Activated CD4-positive, alpha-beta T cell treated with anti-CD3 and anti-CD28 coated beads, Interleukin-2, amount 10 ng/mL, durations not matched to agents 24 days and 14 days (primary cell): ENCODE measurements around the gene PRR9. TPM values are rescaled to one million over a fixed set of nuclear protein-coding genes. Genes with fewer than 3 reads are reported as not detected.

Experiments used
- DNase-seq: peaks from one replicate; pipeline ENCODE4 v3.0.0; 2022
- H3K27ac Mint-ChIP-seq: one replicate; pipeline ENCODE4 v1.8.0; 2022; ENCODE audit warnings: mild to moderate bottlenecking, mixed read lengths
- H3K27me3 Mint-ChIP-seq: one replicate; pipeline ENCODE4 v1.8.0; 2022; ENCODE audit warnings: mixed read lengths
- H3K36me3 Mint-ChIP-seq: one replicate; pipeline ENCODE4 v1.8.0; 2022; ENCODE audit warnings: low read depth, mild to moderate bottlenecking, mixed read lengths
- H3K4me1 Mint-ChIP-seq: one replicate; pipeline ENCODE4 v1.8.0; 2021; ENCODE audit warnings: mixed read lengths
- H3K4me3 Mint-ChIP-seq: one replicate; pipeline ENCODE4 v1.8.0; 2022; ENCODE audit warnings: mild to moderate bottlenecking, moderate library complexity, mixed read lengths
- H3K9me3 Mint-ChIP-seq: one replicate; pipeline ENCODE4 v1.8.0; 2021; ENCODE audit warnings: mixed read lengths
- intact Hi-C: fragments of 100-400 bp; cut with micrococcal nuclease; formaldehyde crosslinking; loops from one replicate; pipeline ENCODE4 v1.15.1; 2023
- total RNA-seq: library from RNA; stranded (reverse); gene quantifications from 2 replicates; pipeline ENCODE4 v1.2.3, GENCODE V29; 2022

Gene PRR9
- total RNA-seq, 1 donor from 2014 or later, result not detected

DNA sequence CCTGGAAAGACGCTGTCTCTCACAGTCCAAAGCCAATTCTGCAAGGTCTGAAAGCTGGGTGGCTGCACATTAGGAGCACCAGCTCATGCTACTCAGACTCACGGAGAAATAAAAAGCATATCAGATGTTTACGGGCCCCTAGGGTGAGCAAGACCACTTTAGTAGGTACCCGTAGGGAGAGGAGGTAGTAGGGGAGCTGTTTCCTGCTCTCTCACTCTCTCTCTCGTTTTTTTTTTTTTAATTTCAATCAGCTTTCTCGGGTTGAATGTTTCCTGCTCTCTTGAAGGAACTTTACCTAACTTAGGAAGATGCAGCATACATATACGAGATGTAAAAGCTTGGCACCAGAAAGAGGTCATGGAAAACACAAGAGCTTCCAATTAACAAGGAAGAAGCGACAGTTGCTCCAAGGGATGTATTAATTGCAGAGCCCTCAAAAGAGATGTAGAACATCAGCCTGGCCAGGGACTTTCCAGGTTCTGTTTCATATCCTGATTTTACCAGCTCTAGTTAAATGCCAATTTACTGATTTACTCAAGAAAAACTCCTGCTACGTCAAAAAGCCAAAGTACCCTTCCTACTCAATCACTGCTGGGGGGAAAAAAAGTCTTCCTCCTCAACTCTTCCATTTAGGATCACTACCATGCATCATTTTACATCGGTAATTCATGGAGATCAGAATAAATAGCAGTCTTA, 45.2 kb downstream of the PRR9 start:
- Mint-ChIP-seq H3K4me1 (peaks cover 18% of the 10 kb centered on the region), H3K4me3 (peak overlapping the region; percentile 9), H3K27ac (no peak overlapping the region), H3K27me3 (peaks cover 80% of the 10 kb centered on the region), H3K9me3 (no peaks in the 10 kb centered on the region), H3K36me3 (peaks cover 3% of the 10 kb centered on the region)
- DNase-seq, result no peak
- intact Hi-C loops, result no loop called here

DNA sequence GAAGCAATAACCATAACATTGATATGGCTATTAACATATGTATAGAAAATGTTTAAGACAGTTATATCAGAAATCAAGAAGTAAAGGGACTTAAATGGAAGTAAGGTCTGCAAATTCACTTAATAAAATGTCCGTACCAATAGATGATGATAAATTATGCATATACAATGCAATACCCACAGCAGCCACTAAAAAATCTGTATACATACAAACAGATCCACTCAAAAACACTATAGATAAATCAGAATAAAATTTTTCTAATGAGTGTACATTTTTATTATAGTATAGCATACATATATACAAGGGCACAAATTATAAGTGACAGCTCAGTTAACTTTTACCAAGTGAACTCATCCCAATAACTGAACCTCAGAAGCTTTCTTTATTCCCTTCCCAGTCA, 48.1 kb downstream of the PRR9 start:
- no peak for DNase-seq
- H3K27ac Mint-ChIP-seq, result no peak overlapping the region
- intact Hi-C loops, result no loop called here
- no peaks in the 10 kb centered on the region for H3K9me3 Mint-ChIP-seq
- H3K27me3 Mint-ChIP-seq, result peaks cover 68% of the 10 kb centered on the region
- no peak overlapping the region for H3K4me3 Mint-ChIP-seq
- H3K4me1 Mint-ChIP-seq, result peaks cover 14% of the 10 kb centered on the region
- peaks cover 1% of the 10 kb centered on the region for H3K36me3 Mint-ChIP-seq

Other genes starting within 250 kb of the PRR9 start
- gene SPRR4, start 246.9 kb upstream of the PRR9 start, total RNA-seq, result not detected in 2 replicates
- not detected in 2 replicates for gene SPRR1A, start 233.5 kb upstream of the PRR9 start, total RNA-seq
- not detected in 2 replicates for gene SPRR3, start 215.8 kb upstream of the PRR9 start, total RNA-seq
- gene SPRR1B, start 186.4 kb upstream of the PRR9 start, total RNA-seq, result not detected in 2 replicates
- gene SPRR2D, start 176.5 kb upstream of the PRR9 start, total RNA-seq, result not detected in 2 replicates
- gene SPRR2A, start 160.1 kb upstream of the PRR9 start, total RNA-seq, result not detected in 2 replicates
- not detected in 2 replicates for gene SPRR2B, start 146.0 kb upstream of the PRR9 start, total RNA-seq
- gene SPRR2E, start 123.1 kb upstream of the PRR9 start, total RNA-seq, result not detected in 2 replicates
- gene SPRR2F, start 104.1 kb upstream of the PRR9 start, total RNA-seq, result not detected in 2 replicates
- not detected in 2 replicates for gene SPRR2G, start 66.7 kb upstream of the PRR9 start, total RNA-seq
- not detected in 2 replicates for gene LELP1, start 14.2 kb upstream of the PRR9 start, total RNA-seq
- gene LORICRIN, start 42.1 kb downstream of the PRR9 start, total RNA-seq, result not detected in 2 replicates
- not detected in 2 replicates for gene PGLYRP3, start 95.4 kb downstream of the PRR9 start, total RNA-seq
- not detected in 2 replicates for gene PGLYRP4, start 131.3 kb downstream of the PRR9 start, total RNA-seq
- gene S100A9, start 140.3 kb downstream of the PRR9 start, total RNA-seq, result not detected in 2 replicates
- not detected in 2 replicates for gene S100A12, start 158.0 kb downstream of the PRR9 start, total RNA-seq
- gene S100A8, start 173.5 kb downstream of the PRR9 start, total RNA-seq, result not detected in 2 replicates
- gene S100A7A, start 198.9 kb downstream of the PRR9 start, total RNA-seq, result not detected in 2 replicates
- not detected in 2 replicates for gene S100A7, start 243.1 kb downstream of the PRR9 start, total RNA-seq